GM18873 (cell line): Measurements from ENCODE around the gene HOXB5.

ENCODE experiments used
- ATAC-seq: cut with Tn5 transposase; IDR thresholded peaks from one replicate; pipeline ENCODE4 v1.9.1; 2021; ENCODE audit warnings: mild to moderate bottlenecking, moderate library complexity, moderate number of reproducible peaks; ENCODE audit not compliant: unreplicated experiment, low FRiP score

HOXB5 gene

DNA sequence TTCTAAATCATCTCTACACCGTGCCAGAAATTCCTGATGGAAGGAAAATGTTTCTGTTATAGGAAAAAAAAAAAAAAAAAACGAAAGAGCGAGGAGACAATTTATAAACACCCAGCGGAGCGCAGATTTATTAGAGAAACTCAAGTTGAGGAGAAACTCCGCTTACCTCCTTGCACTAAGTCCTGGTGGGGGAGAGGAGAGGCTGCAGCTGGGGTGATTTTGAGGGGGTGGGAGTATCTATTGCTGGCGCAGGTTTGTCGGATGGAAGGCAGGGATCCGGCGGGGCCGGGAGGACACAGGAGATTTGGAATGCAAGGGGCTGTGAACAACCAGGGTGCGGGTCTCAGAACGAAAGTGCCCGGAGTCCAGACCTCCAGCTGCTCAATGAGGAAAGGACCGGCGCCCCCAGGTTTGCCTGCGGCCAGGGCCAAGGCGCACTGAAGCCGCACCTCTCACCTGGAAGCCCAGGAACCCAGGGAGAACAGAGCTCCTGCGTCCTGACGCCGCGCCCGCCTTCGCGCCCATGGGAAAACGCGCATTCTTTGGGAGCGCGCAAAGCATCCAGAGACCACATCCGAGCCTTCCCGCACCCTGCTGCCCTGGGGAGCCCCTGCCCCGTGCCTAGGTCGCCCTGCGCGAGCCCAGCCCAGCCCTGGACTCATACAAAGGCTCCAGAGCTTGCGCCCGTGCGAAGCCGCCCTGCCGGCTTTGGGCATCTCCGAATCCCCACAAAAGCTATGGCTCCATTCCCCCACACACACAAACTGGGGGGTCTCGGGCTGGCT, 24.1 kb upstream of the HOXB5 start:
- ATAC-seq = no peak

- ATAC-seq = no peak
These were observed 23.3 kb upstream of the HOXB5 start for GRCh38 chr17:48616717-48617470.

DNA sequence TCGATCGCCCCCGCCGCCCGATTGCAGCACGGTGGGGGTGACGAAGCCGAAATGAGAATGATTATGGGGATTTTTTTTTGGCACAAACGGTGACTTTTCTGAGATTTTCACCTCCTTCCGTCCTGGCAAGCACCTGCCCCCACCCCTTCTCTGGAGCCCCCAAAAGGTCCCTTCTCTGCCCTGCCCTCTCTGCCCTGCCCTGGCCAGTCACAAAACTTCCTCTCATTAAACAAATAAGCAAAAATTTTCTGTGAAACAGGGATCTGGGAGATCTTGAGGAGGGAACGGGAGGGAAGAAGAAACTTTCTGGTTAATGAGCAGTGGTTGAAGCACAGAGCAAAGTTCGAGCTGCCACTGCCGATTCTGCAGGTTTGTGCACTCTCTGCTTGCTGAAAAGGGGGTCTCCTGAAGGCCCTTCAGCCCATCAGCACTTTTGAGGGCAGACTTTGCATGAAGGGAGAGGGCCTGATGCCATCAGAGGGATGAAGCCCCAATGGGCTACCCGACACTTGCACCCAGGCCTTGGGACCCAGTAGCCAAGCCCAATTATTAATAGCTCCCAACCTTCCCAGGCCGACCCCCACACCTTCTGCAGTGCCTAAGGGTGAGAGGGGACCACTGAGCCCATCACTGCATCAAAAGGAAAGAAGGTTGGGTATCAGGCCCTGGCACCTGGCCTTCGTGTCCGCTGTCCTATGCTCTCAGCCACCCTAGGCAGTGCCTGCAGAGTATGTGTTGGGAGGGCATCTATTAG, 22.6 kb upstream of the HOXB5 start:
- no peak for ATAC-seq

GRCh38 chr17:48615047-48615962, 21.7 kb upstream of the HOXB5 start, which contains the start of gene HOXB8:
HOXB8 (minus strand) TSS chr17:48615292; CDS start chr17:48614704, 588 bp downstream.
- ATAC-seq = no peak

DNA sequence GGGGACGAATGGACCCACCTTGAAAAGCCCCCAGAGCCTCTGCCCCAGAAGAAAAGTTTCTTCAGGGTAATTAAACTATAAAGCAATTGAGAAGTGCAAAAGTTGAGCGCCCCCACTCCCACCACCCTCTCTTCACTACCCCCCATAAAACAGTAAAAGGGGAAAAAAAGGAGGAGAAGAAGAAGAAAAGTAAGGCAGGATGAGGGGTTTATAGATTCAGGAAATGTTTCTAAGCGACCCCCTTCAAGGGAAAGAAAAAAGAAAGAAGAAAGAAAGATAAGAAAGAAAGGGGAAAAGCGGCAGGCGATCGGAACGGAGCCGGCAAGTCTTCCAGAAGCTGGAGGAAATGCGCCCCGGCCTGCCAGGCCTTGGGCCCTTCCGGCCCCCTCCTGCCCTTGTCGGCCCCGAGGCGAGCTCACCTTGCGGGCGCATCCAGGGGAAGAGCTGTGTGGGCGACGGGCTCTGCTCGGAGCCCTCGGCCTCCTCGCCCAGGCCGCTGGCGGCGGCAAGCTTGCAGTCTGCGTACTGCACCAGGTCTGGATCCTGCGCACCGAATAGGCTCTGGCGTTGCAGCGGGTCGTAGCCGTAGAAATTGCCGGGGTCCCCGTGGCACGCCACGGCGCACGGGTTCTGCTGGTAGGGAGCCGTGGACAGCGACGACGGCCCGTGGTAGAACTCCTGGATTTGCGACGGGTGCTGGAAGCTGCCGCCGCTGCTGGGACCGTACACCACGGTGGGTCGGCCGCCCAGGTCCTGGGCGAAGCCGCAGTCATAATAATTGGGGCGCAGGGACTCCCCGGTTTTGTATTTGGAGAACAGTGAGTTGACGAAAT, 20.5 kb upstream of the HOXB5 start:
- ATAC-seq = no peak

GRCh38 chr17:48612854-48613691, 19.5 kb upstream of the HOXB5 start:
- no peak for ATAC-seq

DNA sequence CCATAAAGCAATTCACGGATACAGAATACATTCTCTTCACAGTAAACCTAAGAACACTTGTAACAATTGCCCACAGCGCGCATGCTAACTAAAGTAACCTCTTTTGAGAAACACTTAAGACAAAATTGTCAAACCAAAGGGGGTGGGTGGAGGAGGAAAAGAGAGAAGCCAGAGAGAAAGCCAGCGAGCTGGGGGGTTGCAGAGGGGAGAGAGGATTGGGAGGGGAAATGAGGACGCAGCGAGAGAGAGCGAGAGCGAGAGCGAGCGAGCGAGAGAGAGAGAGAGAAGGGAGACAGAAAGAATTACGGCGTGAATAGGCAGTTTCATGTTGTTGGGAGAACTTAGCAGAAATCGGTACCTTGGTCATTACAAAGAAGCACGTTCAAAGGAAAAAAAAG, 18.9 kb upstream of the HOXB5 start:
- no peak for ATAC-seq

DNA sequence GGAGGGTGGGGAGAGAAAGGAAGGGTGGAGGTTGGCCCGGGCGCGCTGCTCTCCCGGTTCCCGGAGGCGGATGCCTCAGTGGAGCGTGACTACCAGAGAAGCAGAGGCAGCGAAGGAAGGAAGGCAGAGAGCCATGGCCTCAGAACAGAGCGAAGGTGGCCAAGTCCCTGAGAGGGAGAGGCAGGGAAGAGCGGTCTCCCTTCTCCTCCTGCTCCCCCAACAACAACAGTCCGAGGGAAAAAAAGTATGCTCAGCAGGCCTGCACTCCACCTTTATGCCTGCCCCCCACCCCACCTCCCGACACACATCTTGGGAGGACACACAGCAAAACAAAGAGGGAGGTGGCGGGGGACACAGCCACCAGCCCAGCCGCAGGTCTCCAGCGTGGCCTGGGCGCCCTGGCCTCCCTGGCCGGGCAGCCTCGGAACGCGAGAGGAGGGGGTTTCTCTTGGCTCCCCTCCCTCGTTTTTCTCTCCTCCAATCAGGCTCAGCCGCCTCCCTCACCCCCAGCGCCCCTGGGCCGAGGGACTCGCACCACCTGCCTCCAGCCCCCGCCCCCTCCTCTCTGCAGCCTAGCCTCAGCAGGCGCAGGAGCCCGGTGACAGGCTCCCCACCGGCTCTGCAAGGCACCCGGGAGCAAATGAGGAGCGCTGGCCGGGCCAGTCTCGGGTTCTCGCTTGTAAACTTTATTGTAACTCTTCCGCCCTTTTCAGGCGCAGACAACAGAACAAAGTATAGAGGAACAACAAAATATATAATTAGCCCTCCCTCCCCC, 18.3 kb upstream of the HOXB5 start:
- no peak for ATAC-seq

DNA sequence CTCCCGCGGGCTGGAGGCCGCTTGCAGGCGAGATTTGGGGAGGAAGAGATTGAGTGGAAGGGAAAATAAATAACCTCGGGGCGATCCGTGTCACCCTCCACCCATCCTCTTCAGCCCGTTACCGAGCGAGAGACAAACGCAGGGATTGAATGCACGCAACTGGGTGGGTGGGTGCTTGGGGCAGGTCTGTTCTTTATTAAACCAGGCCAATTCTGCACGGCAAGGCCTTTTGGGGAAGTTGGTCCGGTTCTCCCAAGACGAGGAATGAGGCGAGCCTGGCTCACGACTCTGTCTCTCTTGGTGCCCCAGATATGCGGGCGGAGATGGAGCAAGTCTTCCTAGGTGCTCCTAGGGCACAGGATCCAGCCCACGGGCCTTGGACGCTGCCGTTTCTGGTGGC, 17.6 kb upstream of the HOXB5 start:
- no peak for ATAC-seq

GRCh38 chr17:48610282-48611211, 17.0 kb upstream of the HOXB5 start, which contains the start of gene HOXB7:
HOXB7 (minus strand) TSS chr17:48611017; CDS start chr17:48610918, 99 bp downstream.
- no peak for ATAC-seq

GRCh38 chr17:48609759-48610281, 16.2 kb upstream of the HOXB5 start:
- no peak for ATAC-seq

GRCh38 chr17:48609033-48609432, 15.5 kb upstream of the HOXB5 start:
- no peak for ATAC-seq

- ATAC-seq = no peak
These were observed 14.9 kb upstream of the HOXB5 start for GRCh38 chr17:48608494-48608834.

DNA sequence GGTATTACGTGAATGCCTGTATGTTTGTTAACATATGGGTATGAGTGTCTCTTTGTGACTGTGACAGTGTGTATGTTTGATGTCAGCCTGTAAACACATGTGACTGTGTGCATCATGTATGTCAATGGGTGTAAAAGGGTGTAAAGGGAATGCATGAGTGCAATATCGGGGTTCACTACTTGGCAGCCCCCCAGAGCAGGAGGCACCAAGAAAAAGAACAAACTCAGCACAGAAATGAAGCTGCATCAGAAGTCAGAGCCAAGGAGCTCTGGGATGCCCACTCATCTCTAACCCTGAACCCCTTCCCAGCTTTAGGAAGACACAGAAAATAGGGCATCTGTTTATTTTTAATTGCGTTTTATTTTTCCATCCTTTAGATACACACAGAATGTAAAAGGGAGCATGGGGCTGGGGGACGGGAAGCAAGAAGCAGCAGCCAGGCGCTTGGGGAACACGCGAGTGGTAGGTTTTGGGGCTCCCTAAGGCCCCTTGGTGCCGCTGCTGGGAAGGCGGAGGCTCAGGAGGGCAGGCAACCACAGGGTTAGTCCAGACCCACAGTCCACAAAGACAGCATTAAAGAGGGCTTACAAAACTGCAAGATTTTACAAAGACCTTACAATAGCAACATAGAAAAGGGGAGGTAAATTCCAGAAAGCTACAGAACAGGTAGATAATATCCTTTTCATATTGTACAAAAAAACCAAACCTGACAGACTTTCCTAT, 13.5 kb upstream of the HOXB5 start:
- ATAC-seq = no peak

DNA sequence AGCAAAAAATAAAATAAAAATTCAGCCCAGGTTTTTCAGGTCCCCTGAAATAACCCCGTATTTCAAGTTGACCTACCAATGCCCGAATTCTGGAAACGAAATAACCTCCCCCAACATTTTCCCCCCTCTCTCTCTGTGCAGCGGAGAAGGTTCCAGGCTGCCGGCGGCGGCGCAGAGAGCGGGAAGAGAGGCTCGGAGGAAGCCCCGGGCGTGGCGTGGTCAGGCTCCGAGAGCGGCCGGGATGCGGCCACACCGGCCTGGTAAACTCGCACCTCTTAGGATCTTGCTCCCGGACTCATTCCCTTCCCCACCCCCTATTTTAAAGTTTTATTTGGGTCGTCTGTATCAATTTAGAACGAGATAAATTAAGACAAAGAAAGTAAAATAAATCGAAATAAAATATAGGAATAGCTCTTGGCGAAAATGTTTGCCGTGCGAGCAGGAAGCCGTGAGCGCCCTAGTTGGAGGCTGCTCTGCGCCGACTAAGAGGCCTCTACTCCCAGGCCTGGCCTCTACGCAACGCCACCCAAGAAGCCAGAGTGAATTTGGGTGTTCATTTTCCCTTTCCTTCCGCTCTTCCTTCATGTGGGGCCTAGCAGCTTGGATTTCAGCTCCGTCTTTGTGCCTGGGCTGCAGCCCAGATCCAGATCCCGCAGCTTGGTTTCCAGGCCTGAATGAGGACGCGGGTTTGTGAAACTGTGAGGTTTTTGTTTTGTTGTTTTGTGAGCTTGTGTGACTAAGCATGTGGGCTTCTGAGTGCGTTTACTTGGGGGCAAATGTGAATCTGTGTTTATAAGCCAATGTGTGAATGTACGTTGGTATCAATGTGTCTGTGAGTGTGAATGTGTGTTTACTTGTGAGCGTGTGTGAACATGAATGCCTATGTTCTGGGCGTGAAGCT, 12.7 kb upstream of the HOXB5 start:
- ATAC-seq = no peak
